ENCODE measurements around the gene STK17A.

DNA sequence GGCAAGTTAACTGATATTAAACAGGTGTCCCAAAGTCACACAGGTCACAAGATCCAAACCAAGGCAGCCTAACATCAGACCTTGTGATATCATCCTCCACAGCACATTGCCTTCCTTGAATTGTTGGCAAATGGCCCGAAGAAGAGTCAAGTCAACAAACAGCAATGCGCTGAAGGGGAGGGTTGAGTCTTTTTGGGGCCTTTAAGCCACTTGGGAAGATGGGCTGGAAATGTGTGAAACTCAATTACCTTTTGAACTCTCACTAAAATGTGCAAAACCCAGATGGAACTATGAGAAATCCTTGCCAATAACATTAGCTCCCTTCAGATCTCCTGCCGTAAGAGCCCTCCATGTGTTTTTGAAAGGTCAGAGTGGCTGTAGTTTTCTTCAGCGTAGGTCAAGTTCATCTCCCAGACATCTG is 47.9 kb upstream of the STK17A start:
- TF ChIP-seq REST (IDR thresholded peaks at IDR 0.05; ENCODE audit: borderline replicate concordance), result no peak
- TF ChIP-seq TAF1 (IDR thresholded peaks at IDR 0.05; ENCODE audit: low read depth), result no peak
- TF ChIP-seq MXI1 (conservative IDR thresholded peaks at IDR 0.05; ENCODE audit: poor library complexity, severe bottlenecking), result no peak
